Fibroblast of skin of left quadriceps (primary cell): ENCODE results near the gene AKAP11.

Source experiments
- DNase-seq, 2 experiments: peaks; one replicate each; pipeline ENCODE4 v3.0.0-alpha.2; 2013; ENCODE audit warnings: low read depth in 2 of 2

The AKAP11 gene

DNA sequence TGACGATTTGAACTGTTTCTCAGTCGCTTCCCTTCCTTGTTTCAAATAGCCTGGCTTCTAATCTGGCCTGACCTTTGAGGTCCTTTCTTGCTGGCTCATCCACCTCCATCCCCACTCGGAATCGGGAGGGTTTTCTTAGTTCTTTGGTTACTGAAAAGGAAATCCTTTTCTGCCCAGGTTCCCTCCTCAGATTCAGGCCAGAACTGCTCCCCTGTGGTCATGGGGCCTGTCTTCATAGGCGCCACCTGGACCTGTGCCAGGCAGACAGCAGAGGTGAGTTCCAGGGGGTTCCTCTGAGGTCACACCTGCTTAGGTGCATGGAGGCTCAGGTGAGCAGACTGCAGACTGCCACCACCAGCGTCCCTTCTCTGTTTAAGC is 62.4 kb downstream of the AKAP11 start:
- no peak for DNase-seq

DNA sequence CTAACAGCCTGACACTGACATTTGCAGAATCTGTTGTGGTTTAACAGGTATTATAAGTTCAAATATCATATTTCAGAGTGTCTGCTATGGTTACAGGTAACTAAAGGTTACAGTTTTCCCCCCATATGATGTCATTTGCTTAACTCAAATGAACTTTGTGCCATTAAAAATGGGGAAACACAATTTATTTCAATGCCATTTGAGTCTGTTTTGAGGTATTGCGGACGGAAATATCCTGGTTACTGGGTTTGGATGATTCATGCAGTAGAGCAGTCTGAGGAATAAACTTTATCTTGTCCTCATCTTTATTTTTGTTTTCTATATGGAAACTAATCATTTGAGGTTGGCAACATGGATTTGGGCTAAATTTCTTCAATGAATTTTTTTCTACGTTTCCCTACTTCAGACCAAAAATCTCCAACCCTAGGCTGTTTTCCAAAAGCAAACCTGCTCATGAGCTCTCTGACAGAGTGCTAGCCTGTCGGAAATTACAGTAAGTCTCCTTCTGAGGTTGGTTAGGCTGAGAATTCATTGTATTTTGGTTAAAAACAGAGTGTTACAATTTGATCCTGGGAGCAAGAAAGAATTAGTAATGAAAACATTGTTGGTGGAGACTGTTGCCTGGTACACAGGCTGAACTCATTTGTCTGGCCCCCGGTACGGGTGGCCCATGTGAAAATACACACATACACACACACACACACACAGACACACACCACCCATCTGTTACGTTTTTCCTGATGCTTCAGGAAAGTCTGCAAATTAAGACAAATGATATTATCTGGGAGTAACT is 66.1 kb downstream of the AKAP11 start:
- no peak for DNase-seq

DNA sequence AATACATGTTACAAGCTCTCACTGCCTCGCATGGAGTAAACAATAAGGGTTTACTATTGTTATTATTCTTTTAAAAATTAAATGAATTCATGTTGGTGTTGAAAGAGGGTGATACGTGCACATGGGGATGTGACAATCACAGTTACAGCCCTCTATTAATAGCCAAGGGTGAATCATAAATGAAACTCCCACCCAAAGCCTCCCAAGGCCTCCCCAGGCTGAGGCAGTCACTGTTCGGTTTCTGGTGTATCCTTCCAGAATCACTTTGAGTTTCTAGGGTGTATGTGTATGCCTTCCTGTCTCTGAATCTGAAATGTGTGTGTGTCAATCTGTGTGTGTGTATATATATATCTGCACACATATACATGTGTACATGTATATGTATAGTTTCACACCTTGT is 73.4 kb downstream of the AKAP11 start:
- no peak for DNase-seq

DNA sequence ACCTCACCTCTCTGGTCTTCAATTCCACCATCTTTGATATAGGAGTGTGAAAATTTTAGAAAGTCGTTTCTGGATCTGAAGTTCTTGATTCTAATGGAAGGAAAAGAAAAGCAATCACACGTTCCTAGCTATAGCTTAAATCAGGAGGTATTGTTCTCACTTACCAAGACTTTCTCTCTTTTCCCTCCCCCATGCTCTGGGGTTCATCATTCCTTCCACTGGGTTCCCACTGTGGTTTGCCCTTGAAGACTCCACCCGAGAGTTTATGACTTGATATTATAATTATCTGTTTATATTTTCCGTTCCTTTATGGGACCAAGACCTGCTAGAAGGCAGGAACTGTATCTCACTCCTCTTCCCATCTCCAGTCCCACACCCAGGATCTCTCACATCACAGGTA is 76.6 kb downstream of the AKAP11 start:
- no peak for DNase-seq

DNA sequence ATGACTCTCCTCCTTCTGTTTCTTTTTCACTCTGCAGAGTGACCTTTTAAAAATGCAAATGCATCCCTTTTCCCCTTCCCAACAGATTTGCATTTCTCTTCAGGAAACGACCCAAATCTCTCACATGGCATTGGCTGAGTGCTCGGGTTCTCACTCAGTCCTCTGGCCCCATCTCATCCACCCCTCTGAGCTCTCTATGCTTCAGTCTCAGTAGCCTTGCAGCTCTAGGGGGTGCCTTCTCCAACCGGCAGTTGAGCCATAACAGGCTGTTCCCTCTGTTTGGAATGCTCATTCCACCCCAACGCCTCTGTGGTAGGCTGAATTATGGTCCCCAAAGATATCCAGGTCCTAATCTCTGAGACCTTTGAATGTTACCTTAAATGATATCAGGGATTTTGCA is 78.2 kb downstream of the AKAP11 start:
- no peak for DNase-seq

DNA sequence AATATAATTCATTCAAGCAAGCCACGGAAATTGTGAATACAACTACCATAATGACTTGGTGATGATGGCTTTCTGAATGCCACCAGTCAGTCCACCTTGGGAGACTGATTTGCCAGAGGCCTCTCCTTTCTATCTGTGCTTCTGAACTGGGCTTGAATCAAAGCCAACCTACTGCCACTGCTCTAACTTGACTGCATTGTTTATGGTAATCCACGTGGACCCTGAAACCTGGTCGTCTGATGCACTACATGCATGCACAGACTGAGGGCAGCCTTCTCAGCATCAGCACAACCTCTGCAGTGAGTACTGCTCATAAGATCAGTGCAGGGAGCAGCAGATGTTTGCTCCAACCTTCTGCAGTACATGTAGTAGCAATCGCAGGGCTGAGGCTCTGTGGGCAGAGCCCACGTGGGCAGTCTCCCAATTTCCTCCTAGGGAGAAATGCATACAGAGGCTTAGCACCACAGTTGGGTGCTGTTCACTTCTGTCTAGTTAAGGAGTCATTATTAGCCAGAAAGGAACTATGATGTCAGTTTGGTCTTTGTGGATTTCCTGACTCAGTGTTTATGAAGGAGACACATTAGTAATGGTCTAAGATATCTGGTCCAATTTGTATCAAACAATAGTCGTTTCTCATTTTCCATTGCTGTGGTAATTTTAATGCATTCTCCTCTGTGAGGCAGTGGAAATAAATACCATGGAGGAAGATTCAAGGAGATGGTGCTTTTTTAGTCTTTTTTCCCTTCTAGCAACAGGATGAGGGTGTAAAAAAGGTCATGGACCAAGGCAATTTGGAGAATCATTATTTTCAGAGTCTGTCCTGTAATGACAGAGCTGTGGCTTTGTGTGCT is 82.5 kb downstream of the AKAP11 start:
- no peak for DNase-seq

DNA sequence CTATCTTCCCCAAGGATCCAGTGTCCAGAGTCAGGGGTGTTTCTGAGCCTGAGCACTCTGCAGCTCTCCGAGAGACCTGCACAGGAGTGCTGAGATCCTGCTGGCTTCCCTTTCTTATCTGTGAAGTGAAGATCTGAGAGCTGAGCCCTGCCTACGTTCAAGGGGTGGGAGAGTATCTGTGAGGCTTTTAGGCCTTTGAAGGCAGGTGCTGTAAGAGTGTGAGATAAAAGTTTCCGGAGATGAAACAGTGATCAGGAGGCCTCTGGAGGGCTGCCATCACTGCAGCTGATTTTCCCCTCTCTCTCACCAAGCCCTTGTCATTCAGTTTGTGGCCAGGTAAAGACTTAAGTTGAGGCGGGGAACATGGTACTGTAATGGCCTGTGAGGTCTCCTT is 83.1 kb downstream of the AKAP11 start:
- DNase-seq, result no peak

DNA sequence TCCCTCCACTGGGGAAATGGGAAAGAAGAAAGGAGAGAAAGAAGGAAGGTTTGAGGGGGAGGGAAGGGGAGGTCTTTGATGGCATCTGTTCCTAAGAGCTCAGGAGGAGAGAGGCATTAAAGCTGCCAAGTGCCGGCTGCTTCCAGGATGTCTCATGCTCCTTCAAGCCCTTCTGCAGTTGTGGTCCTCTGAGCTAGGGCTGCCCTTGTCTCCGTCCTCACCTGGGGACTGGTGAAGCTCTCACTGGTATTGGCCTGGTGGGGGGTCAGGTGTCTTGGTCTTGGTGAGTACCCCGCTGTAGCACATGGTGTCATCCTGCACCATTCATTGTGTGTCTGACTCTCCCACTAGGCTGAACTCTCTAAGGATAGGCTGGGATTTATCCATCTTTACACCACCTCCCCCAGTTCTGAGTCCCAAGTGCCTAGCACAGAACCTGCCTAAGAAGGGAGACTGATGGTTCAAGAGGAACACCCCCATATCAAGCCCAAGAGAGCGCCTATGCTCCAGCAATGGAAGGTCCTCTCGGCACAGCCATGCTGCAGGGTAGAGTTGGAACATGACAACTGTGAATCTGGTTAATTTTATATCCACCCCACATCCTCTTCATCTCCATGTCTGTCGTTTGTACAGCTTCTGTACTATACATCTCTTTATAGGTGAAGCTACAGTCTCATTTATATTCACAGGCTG is 83.7 kb downstream of the AKAP11 start:
- no peak for DNase-seq

DNA sequence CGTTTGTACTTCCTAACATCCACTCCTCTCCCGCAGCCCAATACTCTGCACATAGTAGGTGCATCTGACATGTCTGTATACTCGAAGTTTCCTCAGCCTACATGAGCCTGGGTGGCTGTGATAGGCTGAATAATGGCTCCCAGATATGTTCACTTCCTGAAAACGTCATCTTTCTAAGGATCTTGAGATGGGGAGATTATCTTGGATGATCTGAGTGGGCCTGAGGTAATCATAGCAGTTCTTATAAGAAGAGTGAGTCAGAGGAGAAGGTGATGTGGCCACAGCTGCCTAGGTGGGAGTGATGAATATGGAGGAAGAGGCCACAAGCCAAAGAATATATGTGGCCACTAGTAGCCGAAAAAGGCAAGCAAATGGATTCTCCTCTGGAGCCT is 84.2 kb downstream of the AKAP11 start:
- DNase-seq, result no peak

DNA sequence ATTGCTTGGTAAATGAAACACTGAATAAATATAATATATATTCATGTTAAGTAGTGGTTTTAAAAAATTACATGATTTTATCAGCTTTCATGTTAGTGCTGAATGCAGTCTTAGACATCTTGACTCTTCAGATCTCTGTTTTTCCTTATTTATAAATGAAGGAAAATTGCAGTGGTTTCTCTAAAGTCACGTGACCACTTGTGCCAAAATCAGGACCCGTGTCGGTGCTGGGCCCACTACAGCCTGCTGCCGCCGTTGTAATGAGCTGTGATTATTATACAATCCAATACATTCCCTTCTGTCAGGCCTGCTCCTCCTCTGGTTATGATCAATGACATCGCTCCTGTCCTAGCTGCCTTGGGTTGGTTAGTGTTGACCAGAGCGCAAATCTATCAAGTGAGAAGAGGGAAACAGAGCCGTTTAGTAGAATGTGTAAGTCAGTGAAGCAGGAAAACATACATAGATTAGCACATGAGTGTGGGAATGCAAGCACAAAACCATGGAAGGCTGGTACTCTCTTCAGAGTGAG is 88.2 kb downstream of the AKAP11 start:
- no peak for DNase-seq

DNA sequence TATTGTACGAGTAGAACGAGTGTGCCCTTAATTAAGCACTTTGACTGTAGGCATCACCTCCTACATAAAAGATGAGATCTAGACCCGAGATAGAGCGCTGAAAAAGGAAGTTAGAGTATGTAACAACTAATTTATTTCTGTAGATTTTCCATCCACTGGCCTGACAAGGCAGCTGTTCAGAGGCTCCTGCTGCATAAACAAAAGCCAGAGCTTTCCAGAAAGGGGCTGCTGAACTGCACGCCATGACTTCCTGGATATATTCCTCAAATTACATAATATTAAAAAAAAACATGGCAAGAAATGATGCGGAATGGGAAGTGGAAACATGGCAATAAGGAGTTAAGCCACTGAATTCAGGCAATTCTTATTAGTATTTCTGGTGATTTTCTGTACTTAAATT is 89.7 kb downstream of the AKAP11 start:
- no peak for DNase-seq

DNA sequence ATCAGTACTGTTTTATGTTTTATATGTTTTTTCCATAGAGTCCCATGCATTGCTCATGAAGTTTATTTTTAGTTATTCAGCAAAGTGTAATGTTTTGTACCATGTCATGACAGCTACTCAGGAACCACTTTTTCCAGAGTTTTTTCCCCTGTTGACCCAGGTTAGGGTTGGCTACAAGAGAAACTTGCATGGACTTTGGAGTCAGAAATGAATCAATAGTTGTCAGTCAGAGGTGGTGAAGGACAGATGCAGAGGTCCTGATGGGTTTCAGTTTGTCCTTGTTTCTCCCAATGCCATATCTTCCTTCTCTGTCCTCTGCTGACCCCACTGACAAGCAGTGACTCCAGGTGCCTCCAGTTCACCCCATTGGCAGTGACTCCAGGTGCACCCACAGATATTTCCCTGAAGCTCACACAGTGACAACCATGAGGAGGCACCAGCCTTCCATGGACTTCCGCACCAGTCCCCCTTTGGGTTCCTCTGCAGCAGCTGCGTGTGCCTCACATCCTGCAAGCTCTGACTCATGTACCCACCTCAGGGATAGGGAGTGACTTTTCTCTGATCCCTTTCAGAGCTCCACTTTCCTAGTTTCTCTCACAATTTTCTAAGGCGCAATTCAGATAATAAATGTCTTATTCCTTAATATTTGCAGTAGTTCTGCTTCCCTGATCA is 92.1 kb downstream of the AKAP11 start:
- DNase-seq, result no peak

DNA sequence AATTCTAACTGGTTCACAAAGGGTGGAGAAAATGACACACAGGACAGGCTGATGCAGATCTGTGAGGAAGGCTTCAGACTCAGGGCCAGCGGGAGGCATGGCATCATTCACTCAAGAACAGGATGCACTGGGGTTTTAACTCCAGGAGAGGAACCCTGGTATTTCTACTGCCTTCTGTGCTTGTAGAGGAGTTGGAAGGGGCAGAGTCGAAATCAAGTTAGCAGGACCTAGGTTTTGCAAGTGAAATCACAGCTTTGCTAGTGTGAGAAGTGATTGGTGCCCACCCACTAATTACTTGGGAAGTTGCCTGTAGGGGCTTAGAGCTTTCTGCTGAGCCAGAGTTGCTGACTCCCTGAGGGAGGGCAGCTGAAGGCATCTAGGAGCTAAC is 92.7 kb downstream of the AKAP11 start:
- DNase-seq, result no peak

DNA sequence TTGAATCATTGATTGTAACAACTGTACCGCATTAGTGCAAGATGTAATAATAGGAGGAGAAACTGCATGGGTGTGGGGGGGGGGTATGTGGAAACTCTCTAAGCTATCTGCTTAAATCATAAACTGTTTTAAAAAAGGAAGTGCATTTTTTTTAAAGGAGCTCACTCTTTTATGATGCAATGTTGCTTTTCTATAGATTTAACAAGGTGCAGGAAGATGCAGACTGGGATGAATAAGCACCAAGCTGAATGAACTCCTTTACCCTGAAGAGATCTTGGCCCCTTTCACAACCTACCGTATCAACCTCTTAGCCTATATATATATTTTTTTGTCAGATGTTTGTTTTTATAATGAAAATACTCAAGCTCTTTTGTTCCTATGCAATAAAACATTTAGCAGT is 95.9 kb downstream of the AKAP11 start:
- DNase-seq, result peak; percentile 10 to 12

DNA sequence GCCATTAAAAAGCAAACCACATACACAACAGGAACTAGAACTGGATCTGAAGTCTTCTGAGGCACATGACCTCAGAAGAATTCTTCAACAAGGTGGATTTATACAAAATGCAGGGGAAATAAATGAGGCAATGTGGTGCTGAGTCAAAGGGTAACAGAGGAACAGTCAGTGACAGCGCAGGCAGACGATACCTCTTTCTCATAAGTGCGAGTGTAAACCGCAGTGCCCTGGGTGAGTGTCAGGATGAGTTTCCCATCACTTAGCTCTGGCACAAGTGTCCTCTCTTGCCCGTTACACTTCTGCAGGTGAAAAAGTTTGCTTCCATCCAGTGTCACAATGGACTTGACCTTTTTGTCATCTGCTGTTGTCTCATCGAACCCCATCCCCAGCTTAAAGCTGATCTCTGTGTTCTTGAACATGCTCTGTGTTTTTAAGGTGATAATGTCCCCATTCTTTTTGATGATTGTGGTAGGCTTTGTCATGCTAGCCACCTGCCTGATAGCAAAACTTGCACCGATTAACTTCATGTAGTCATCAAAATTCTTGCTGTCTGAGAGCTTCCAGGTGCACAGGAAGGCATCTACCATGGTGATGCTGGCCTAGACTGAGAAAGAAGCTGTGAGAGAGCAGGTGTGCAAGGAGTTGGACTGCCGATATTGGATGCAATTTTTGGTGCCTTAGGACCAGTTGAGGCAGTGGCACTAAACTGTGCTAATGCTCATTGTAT is 97.3 kb downstream of the AKAP11 start:
- DNase-seq, result no peak

DNA sequence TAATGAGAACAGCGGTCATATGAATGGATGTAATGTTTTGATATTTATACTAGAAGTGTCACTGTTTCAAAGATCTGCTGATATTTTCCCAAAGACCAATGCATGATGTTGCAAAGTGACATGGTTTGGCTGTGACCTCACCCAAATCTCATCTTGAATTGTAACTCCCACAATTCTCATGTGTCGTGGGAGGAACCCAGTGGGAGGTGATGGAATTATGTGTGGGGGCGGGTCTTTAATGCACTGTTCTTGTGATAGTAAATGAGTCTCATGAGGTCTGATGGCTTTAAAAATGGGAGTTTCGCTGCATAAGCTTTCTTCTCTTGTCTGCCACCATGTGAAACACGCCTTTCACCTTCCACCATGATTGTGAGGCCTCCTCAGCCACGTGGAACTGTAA is 98.3 kb downstream of the AKAP11 start:
- no peak for DNase-seq
